ENCODE results near the gene WNT8A. TPM values are rescaled to one million over a fixed set of nuclear protein-coding genes. Genes with fewer than 3 reads are reported as not detected.

Gene WNT8A
- total RNA-seq, 2 donors from 2014 or later, result not detected

GRCh38 chr5:138091685-138092084 is 7.9 kb downstream of the WNT8A start:
- Histone ChIP-seq H3K4me3 (no peak overlapping the region), H3K27me3 (no peaks in the 10 kb centered on the region), H3K4me1 (no peaks in the 10 kb centered on the region), H3K36me3 (replicated peaks in 1 of 2; ENCODE audit: insufficient read depth in 1 of 2, low read depth in 2 of 2) (no peaks in the 10 kb centered on the region), H3K27ac (no peak overlapping the region), H3K9me3 (no peaks in the 10 kb centered on the region)
- WGBS, 2 donors, result 75 to 81% methylated on average over 3 to 4 of the region's 4 CpGs
- intact Hi-C loops (cut with DNase I), result no loop called here
- TF ChIP-seq, protein P1, sequence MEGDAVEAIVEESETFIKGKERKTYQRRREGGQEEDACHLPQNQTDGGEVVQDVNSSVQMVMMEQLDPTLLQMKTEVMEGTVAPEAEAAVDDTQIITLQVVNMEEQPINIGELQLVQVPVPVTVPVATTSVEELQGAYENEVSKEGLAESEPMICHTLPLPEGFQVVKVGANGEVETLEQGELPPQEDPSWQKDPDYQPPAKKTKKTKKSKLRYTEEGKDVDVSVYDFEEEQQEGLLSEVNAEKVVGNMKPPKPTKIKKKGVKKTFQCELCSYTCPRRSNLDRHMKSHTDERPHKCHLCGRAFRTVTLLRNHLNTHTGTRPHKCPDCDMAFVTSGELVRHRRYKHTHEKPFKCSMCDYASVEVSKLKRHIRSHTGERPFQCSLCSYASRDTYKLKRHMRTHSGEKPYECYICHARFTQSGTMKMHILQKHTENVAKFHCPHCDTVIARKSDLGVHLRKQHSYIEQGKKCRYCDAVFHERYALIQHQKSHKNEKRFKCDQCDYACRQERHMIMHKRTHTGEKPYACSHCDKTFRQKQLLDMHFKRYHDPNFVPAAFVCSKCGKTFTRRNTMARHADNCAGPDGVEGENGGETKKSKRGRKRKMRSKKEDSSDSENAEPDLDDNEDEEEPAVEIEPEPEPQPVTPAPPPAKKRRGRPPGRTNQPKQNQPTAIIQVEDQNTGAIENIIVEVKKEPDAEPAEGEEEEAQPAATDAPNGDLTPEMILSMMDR (IDR thresholded peaks at IDR 0.05), result no peak
- no peak for TF ChIP-seq POLR2A (IDR thresholded peaks at IDR 0.05)
- DNase-seq, result no peak
- ATAC-seq, result no peak

GRCh38 chr5:138092301-138092700 is 8.5 kb downstream of the WNT8A start:
- H3K4me3 ChIP-seq, result no peak overlapping the region
- H3K4me1 ChIP-seq, result no peaks in the 10 kb centered on the region
- no peak overlapping the region for H3K27ac ChIP-seq
- H3K27me3 ChIP-seq, result no peaks in the 10 kb centered on the region
- TF ChIP-seq, protein P1 (IDR thresholded peaks at IDR 0.05), result no peak
- no peak for TF ChIP-seq POLR2A (IDR thresholded peaks at IDR 0.05)
- ATAC-seq, result no peak
- 57 to 77% methylated on average over 1 of the region's 1 CpG for WGBS, 2 donors
- no peaks in the 10 kb centered on the region for H3K36me3 ChIP-seq (replicated peaks in 1 of 2; ENCODE audit: insufficient read depth in 1 of 2, low read depth in 2 of 2)
- H3K9me3 ChIP-seq, result no peaks in the 10 kb centered on the region
- intact Hi-C loops (cut with DNase I), result no loop called here
- DNase-seq, result no peak

GRCh38 chr5:138093036-138093435 is 9.2 kb downstream of the WNT8A start:
- no peaks in the 10 kb centered on the region for H3K27me3 ChIP-seq
- H3K9me3 ChIP-seq, result no peaks in the 10 kb centered on the region
- H3K27ac ChIP-seq, result no peak overlapping the region
- ATAC-seq (no peak), DNase-seq (no peak)
- intact Hi-C loops (cut with DNase I), result no loop called here
- H3K4me3 ChIP-seq, result no peak overlapping the region
- WGBS, 2 donors, result 33 to 43% methylated on average over 1 of the region's 1 CpG
- no peak for TF ChIP-seq POLR2A (IDR thresholded peaks at IDR 0.05)
- TF ChIP-seq, protein P1 (IDR thresholded peaks at IDR 0.05), result no peak
- no peaks in the 10 kb centered on the region for H3K4me1 ChIP-seq
- H3K36me3 ChIP-seq (replicated peaks in 1 of 2; ENCODE audit: insufficient read depth in 1 of 2, low read depth in 2 of 2), result no peaks in the 10 kb centered on the region

- H3K36me3 ChIP-seq (replicated peaks in 1 of 2; ENCODE audit: insufficient read depth in 1 of 2, low read depth in 2 of 2), result no peaks in the 10 kb centered on the region
- no peak overlapping the region for H3K27ac ChIP-seq
- intact Hi-C loops (cut with DNase I), result no loop called here
- TF ChIP-seq, protein P1 (IDR thresholded peaks at IDR 0.05), result no peak
- TF ChIP-seq POLR2A (IDR thresholded peaks at IDR 0.05), result no peak
- no peaks in the 10 kb centered on the region for H3K9me3 ChIP-seq
- 41 to 52% methylated on average over 4 of the region's 4 CpGs for WGBS, 2 donors
- H3K27me3 ChIP-seq, result no peaks in the 10 kb centered on the region
- DNase-seq (no peak), ATAC-seq (no peak)
- no peaks in the 10 kb centered on the region for H3K4me1 ChIP-seq
- no peak overlapping the region for H3K4me3 ChIP-seq
Observed at GRCh38 chr5:138095100-138095907, 11.5 kb downstream of the WNT8A start.

GRCh38 chr5:138096363-138096762 is 12.5 kb downstream of the WNT8A start:
- Histone ChIP-seq H3K36me3 (replicated peaks in 1 of 2; ENCODE audit: insufficient read depth in 1 of 2, low read depth in 2 of 2) (no peaks in the 10 kb centered on the region), H3K9me3 (no peaks in the 10 kb centered on the region), H3K4me1 (no peaks in the 10 kb centered on the region), H3K27me3 (no peaks in the 10 kb centered on the region), H3K4me3 (no peak overlapping the region), H3K27ac (no peak overlapping the region)
- no peak for ATAC-seq
- DNase-seq, result no peak
- intact Hi-C loops (cut with DNase I), result no loop called here
- 80 to 83% methylated on average over 2 of the region's 2 CpGs for WGBS, 2 donors
- TF ChIP-seq, protein P1 (IDR thresholded peaks at IDR 0.05), result no peak
- TF ChIP-seq POLR2A (IDR thresholded peaks at IDR 0.05), result no peak
